Left ventricle myocardium inferior (tissue), 1 donor: Measurements from ENCODE around the gene RAPGEF1. TPM values are rescaled to one million over a fixed set of nuclear protein-coding genes. Genes with fewer than 3 reads are reported as not detected.

ENCODE experiments used
- DNase-seq: peaks from one replicate; pipeline ENCODE4 v3.0.0-alpha.2; 2020
- H3K27ac ChIP-seq: fragments of 200-600 bp; replicated peaks from 2 replicates; pipeline ENCODE4 v1.8.0; 2021
- H3K27me3 ChIP-seq: fragments of 200-600 bp; 2 replicates; pipeline ENCODE4 v1.8.0; 2021; ENCODE audit warnings: low read depth
- H3K36me3 ChIP-seq: fragments of 200-600 bp; 2 replicates; pipeline ENCODE4 v1.8.0; 2021
- H3K4me1 ChIP-seq: fragments of 200-600 bp; 2 replicates; pipeline ENCODE4 v1.8.0; 2021
- H3K4me3 ChIP-seq: fragments of 200-600 bp; 2 replicates; pipeline ENCODE4 v1.8.0; 2021; ENCODE audit warnings: mild to moderate bottlenecking, moderate library complexity
- H3K9me3 ChIP-seq: fragments of 200-600 bp; replicated peaks from 2 replicates; pipeline ENCODE4 v1.8.0; 2021
- intact Hi-C: fragments of 100-400 bp; cut with micrococcal nuclease; formaldehyde crosslinking; loops from one replicate; pipeline ENCODE4 v1.11.0; 2022
- total RNA-seq: library from RNA; stranded (reverse); fragmentation: NEBNext Ultra II Directional; extraction: Animal tissue kit (Norgen Biotek cat#: 25700); gene quantifications from one replicate; pipeline ENCODE4 v1.2.1, GENCODE V29; 2021
- TF ChIP-seq, protein P1 (sequence below): fragments of 200-600 bp; IDR thresholded peaks from 2 replicates; pipeline ENCODE4 v1.8.0; 2021; ENCODE audit warnings: antibody characterized with exemption, mild to moderate bottlenecking, borderline replicate concordance
- donor health status: DM: no; HTN: yes; CAD: no; lungs with severe emphysema.

The RAPGEF1 gene
- total RNA-seq, 1 donor from 2014 or later, result 95.9 TPM

DNA sequence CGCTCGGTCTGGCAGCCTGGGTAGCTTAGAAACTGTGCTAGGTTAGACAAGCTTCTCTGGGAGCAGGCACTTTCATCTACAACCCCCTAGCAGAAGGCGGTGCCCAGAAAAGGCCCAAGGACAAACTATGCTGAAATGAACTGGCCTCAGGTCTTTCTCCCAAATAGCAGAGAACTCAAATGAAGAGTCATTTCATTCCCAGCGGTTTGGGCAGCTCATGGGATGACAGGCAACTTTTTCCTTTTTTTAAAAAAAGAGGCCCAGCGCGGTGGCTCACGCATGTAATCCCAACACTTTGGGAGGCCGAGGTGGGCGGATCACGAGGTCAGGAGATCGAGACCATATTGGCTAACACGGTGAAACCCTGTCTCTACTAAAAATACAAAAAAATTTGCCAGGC, 2.5 kb downstream of the RAPGEF1 start:
- peak overlapping the region; percentile 72 for H3K4me3 ChIP-seq
- H3K36me3 ChIP-seq, result peaks cover 8% of the 10 kb centered on the region
- H3K9me3 ChIP-seq, result no peaks in the 10 kb centered on the region
- TF ChIP-seq, protein P1, sequence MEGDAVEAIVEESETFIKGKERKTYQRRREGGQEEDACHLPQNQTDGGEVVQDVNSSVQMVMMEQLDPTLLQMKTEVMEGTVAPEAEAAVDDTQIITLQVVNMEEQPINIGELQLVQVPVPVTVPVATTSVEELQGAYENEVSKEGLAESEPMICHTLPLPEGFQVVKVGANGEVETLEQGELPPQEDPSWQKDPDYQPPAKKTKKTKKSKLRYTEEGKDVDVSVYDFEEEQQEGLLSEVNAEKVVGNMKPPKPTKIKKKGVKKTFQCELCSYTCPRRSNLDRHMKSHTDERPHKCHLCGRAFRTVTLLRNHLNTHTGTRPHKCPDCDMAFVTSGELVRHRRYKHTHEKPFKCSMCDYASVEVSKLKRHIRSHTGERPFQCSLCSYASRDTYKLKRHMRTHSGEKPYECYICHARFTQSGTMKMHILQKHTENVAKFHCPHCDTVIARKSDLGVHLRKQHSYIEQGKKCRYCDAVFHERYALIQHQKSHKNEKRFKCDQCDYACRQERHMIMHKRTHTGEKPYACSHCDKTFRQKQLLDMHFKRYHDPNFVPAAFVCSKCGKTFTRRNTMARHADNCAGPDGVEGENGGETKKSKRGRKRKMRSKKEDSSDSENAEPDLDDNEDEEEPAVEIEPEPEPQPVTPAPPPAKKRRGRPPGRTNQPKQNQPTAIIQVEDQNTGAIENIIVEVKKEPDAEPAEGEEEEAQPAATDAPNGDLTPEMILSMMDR, result no peak
- intact Hi-C loops, result loop anchor here (10.0 kb wide), 1 partner anchor 63 kb away; no protein-coding TSS in a partner anchor
- H3K27me3 ChIP-seq, result no peaks in the 10 kb centered on the region
- peak overlapping the region; percentile 94 for H3K27ac ChIP-seq
- DNase-seq, result no peak
- H3K4me1 ChIP-seq, result peaks cover 80% of the 10 kb centered on the region

DNA sequence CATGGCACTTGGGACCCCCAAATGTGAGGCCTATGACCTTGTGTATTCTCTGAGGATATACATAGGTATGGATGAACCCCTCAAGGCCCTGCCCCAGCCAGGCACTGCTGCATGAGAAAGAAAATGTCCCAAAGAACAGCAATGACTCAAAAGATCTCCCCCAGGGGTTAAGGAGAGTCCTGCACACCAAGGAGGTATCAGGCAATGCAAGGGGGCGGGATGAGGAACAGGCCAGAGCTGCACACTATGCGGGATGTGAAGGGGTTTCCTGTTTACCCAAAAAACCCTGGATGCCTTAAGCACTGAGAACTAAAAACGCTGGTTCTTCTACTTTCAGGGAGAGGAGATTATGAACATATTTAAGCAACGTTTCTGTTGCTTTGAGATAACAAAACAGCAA, 3.4 kb downstream of the RAPGEF1 start:
- TF ChIP-seq, protein P1, result no peak
- intact Hi-C loops, result loop anchor here (10.0 kb wide), 1 partner anchor 62 kb away; no protein-coding TSS in a partner anchor
- peaks cover 90% of the 10 kb centered on the region for H3K4me1 ChIP-seq
- DNase-seq, result no peak
- no peaks in the 10 kb centered on the region for H3K27me3 ChIP-seq
- H3K27ac ChIP-seq, result peak overlapping the region; percentile 94
- H3K9me3 ChIP-seq, result no peaks in the 10 kb centered on the region
- H3K4me3 ChIP-seq, result no peak overlapping the region
- peaks cover 8% of the 10 kb centered on the region for H3K36me3 ChIP-seq

DNA sequence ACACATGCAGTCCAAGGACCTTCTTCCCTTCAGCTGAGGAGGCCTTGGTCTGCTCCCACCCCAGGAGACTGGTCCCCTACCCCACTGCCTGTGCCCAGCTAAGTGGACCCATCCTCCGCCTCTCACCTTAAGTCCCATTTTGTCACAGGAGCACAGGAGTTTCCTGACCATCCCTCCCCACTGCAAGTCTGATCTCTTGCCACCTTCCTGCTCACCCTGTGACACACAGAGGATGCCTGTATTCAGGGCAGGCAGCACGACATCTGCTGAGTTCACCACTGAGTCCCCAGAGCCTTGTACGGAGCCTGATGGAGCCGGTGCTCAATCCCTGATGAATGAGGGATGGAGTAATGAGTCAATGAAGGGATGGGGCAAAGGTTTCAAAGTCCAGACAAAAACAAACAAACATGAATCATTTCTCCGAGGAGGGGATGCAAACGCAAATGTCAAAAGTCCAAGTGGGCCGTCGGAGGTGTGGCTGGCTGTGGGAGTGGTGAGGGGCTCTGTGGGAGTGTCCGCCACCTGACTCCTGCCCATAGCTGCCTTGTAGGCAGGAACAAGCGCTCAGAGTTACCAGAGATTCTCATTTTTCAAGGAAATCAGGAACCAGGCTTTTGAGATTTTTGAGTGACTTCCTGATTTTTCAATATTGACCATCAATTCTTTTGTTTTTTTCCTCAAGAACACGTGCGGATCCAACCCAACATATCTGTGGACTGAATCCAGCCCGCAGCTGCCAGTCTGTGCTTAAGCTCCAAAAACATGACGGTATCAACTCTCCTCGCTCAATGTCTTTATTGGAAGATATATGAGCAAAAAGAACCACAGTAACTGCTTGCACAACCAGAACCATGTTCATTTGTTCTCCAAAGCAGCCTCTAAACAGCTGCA, 4.4 kb downstream of the RAPGEF1 start:
- H3K36me3 ChIP-seq, result peaks cover 8% of the 10 kb centered on the region
- no peaks in the 10 kb centered on the region for H3K27me3 ChIP-seq
- DNase-seq, result no peak
- TF ChIP-seq, protein P1, result no peak
- peak overlapping the region; percentile 94 for H3K27ac ChIP-seq
- no peak overlapping the region for H3K4me3 ChIP-seq
- intact Hi-C loops, result loop anchor here (10.0 kb wide), 1 partner anchor 61 kb away; no protein-coding TSS in a partner anchor
- peaks cover 93% of the 10 kb centered on the region for H3K4me1 ChIP-seq
- no peaks in the 10 kb centered on the region for H3K9me3 ChIP-seq

DNA sequence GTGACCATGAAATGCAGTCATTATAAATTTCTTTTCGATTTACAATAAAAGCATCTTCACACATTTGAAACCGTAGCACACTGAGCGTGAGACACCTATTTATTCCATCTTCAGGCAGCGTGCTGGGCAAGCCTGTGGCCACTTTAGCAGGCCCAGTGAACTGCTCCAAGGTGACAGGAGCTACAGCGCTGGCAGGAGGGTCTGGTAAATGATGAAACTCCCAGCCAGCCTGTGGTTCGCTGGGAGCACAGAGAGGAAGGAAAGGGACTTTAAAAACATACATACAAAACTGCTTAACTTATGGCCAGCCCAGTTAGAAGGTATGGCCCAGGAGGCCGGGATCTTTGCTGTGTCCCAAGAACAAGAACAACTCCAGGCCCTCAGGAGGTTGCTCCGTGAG, 5.1 kb downstream of the RAPGEF1 start:
- intact Hi-C loops, result loop anchor here (10.0 kb wide), 1 partner anchor 60 kb away; no protein-coding TSS in a partner anchor

DNA sequence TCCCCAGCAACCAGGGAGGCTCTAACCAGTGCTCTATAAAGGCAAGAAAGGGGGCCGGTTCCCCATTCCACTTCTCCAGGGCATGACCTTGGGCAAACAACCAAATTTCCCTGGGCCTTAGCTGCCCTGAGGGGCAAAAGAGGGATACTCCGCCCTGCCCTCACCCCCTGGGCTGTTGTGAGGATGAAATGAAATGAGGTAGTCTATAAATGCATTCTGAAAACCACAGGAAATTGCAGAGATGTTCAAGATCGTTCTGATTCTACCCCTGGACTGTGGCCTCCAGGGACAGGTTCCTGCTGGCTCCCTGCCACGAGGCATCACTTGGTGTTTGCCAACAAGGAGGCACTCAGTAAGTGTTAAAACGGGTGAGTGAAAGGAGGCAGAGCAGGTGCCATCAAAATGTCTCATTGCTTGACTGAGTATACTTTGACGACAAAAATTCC, 5.7 kb downstream of the RAPGEF1 start:
- peak; percentile 53 for DNase-seq
- intact Hi-C loops, result loop anchor here (10.0 kb wide), 1 partner anchor 59 kb away; no protein-coding TSS in a partner anchor
- no peaks in the 10 kb centered on the region for H3K27me3 ChIP-seq
- TF ChIP-seq, protein P1, result no peak
- peaks cover 8% of the 10 kb centered on the region for H3K36me3 ChIP-seq
- peaks cover 100% of the 10 kb centered on the region for H3K4me1 ChIP-seq
- peak overlapping the region; percentile 94 for H3K27ac ChIP-seq
- no peak overlapping the region for H3K4me3 ChIP-seq
- H3K9me3 ChIP-seq, result no peaks in the 10 kb centered on the region

More for the DNA sequence above, 5.1 kb downstream of the RAPGEF1 start:
- Histone ChIP-seq H3K27me3 (no peaks in the 10 kb centered on the region), H3K4me3 (no peak overlapping the region), H3K4me1 (peaks cover 96% of the 10 kb centered on the region), H3K9me3 (no peaks in the 10 kb centered on the region), H3K36me3 (peaks cover 8% of the 10 kb centered on the region), H3K27ac (peak overlapping the region; percentile 94)
- DNase-seq, result no peak
- TF ChIP-seq, protein P1, result no peak
